Retinal pigment epithelial cell (primary cell): ENCODE results near the gene HDHD5.

Source experiments
- DNase-seq: peaks from one replicate; pipeline ENCODE4 v3.0.0-alpha.2; 2010; ENCODE audit warnings: low read depth
- H3K4me3 ChIP-seq: 2 replicates; pipeline ENCODE4 v1.5.1; 2011; ENCODE audit warnings: mild to moderate bottlenecking, low read length, control low read depth, moderate library complexity
- CTCF ChIP-seq: conservative IDR thresholded peaks from 2 replicates; pipeline ENCODE4 v1.5.1; 2011; ENCODE audit warnings: low read depth, low read length, control low read depth, inconsistent platforms

HDHD5 gene

GRCh38 chr22:17143101-17143500, 16.0 kb downstream of the HDHD5 start:
- TF ChIP-seq CTCF, result no peak
- no peak for DNase-seq
- no peak overlapping the region for H3K4me3 ChIP-seq

- no peak for DNase-seq
- no peak overlapping the region for H3K4me3 ChIP-seq
- TF ChIP-seq CTCF, result no peak
These were observed 18.0 kb downstream of the HDHD5 start for GRCh38 chr22:17140826-17141766.

DNA sequence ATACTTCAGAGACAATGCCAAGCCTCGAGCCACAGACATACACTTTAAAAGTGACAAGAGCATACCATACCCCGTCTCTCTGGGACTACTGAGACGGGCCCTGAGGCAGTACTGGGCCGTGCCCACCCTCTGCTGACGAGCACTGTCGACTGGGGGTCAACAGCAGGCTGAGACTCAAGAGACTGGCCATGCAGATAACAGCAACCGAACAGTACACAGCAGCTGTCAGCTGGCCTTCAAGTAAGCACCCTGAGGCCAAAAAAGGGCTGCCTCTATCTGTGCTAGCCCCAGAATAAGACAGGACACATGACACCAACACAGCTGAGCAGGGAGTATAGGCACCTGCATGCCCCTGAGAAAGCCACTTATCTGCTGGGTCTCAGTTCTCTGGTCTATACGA, 19.1 kb downstream of the HDHD5 start:
- TF ChIP-seq CTCF, result no peak
- DNase-seq, result no peak
- no peak overlapping the region for H3K4me3 ChIP-seq

DNA sequence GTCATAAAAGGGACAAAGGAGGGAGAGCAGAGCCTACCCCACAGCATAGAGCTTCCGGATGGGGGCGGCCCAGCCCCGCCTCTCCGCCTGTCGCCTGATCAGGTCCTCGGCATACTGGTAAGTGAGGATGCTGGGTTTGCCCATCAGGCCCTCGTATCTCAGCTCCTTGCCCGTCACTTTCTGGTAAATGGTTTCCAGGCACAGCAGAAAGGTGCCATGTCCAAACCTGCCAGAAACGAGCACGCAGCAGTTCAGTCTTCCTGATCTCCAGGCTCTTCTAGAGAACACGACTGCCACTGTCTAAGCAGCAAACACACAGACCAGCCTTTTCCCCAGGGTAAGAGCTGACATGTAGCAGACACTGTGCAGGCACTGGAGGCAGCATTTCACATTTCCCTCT, 20.6 kb downstream of the HDHD5 start:
- no peak for DNase-seq
- TF ChIP-seq CTCF, result no peak
- H3K4me3 ChIP-seq, result no peak overlapping the region

DNA sequence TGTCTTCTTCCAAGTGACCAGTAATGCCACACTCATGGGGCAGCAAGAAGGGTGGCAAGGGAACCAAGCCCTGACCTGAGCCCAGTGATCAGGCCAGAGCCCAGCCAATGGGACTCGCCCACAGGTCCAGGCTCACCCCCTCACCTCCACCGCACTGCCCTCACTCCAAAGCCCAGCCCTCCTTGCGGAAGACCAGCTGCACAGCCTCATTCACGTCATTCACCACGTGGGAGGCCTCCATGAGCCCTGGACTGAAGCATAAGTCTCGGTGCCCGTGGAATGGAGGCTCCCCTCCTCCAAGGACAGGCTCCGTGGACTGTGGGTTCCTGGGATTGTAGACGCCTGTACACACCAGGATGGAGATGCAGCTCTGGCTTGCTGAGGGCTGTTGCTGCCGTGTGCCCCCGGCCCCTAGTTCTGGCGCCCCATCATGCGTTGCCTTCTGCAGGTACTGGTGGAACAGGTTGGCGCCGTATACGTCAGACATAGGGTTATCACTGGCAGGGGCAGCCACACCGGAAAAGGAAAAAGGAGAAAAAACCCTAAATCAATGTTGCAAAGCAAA, 21.1 kb downstream of the HDHD5 start:
- H3K4me3 ChIP-seq, result no peak overlapping the region
- no peak for DNase-seq
- no peak for TF ChIP-seq CTCF

DNA sequence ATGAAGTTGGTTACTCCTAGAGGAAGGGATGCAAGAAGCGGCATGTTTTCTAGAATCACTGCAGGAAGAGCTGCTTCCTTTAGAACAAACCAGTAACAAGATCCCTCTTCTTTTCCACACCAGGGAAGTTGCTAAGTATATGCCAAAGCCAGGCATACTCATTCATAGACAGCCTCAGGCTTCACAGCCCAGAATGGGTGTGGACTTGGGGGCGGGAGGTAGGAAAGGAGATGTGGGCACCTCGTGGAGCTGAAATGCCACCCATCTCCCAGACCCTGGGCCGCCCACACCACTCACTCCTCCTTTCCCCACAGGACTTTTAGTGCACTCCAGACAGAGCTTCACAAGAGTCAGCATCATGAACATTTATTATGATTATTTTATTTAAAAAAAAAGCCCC, 21.9 kb downstream of the HDHD5 start:
- no peak for TF ChIP-seq CTCF
- DNase-seq, result no peak
- H3K4me3 ChIP-seq, result no peak overlapping the region
